ENCODE results near the gene FERMT1. TPM values are rescaled to one million over a fixed set of nuclear protein-coding genes. Genes with fewer than 3 reads are reported as not detected.

Gene FERMT1
- total RNA-seq, 1 donor from 2014 or later, result 60.6 TPM

DNA sequence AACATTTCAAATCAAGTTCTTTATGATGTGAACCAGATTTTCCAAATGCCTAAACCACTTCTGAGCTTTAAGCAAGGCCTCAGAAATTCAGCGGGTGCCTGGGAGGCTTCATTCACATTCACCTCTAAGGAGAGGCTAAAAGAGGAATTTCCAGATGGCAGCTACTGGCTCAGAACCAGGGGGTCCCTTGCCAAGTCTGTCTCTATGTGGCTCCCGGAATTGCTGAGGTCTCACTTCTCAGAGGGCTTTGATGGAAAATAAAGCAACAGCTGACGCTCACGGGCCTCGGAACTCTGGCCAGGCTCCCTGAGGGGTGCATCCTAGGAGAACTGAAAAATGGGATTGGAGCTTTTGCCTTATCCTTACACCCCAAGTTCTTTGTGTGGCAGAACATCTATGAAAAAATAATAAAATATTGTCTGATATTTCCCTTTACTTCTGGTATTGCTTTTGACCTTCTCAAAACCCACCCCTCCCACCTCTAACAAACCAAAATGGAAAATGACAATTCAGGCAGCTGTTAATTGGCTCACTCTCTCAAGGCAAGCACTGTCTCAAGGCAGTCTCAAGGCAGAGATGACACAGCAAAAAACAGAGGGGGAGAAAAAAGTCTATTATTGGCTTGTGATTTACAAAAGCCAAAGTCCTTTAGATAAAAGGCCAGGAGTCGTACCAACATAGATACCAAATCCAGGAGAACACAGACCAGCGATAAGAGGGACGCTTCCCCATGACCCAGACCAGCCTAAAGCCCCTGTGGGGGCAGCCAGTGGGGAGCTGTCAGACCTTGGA is 47.2 kb downstream of the FERMT1 start:
- FAIRE-seq (no peak), DNase-seq (ENCODE audit: low read depth) (no peak)
- no peaks in the 10 kb centered on the region for H3K27me3 ChIP-seq (ENCODE audit: control insufficient read depth, insufficient read depth, low read length)
- peaks cover 26% of the 10 kb centered on the region for H3K36me3 ChIP-seq (ENCODE audit: control insufficient read depth, insufficient read depth, low read length)
- no peak overlapping the region for H3K4me3 ChIP-seq (ENCODE audit: low read depth, low read length)
- TF ChIP-seq CTCF (IDR thresholded peaks at IDR 0.05; ENCODE audit: insufficient read depth, low read length, severe bottlenecking), result no peak

- peaks cover 27% of the 10 kb centered on the region for H3K36me3 ChIP-seq (ENCODE audit: control insufficient read depth, insufficient read depth, low read length)
- no peak overlapping the region for H3K4me3 ChIP-seq (ENCODE audit: low read depth, low read length)
- DNase-seq (ENCODE audit: low read depth) (no peak), FAIRE-seq (no peak)
- no peak for TF ChIP-seq CTCF (IDR thresholded peaks at IDR 0.05; ENCODE audit: insufficient read depth, low read length, severe bottlenecking)
- no peaks in the 10 kb centered on the region for H3K27me3 ChIP-seq (ENCODE audit: control insufficient read depth, insufficient read depth, low read length)
Measured at GRCh38 chr20:6074784-6075183, 48.0 kb downstream of the FERMT1 start.

DNA sequence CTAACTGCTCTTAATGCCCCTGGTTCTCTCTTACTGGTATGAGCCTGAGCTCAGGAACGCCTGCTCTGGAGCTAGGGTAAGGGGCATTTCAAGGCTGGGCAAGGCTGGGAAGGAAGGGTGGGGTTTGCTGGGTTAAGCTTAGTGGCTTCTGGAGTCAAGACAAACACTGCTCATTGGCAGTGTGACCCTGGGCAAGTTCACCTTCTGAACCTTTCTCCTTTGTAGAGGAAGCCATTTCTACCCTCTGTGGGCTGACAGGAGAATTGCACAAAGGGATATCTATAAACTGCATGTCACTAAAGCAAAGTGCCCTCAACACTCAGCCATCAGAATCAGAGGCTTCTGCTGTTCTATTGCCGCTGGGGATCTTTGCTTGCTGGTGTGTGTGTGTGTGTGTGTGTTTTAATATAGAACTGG is 48.7 kb downstream of the FERMT1 start:
- TF ChIP-seq CTCF (IDR thresholded peaks at IDR 0.05; ENCODE audit: insufficient read depth, low read length, severe bottlenecking), result peak; percentile 25
- peaks cover 27% of the 10 kb centered on the region for H3K36me3 ChIP-seq (ENCODE audit: control insufficient read depth, insufficient read depth, low read length)
- H3K27me3 ChIP-seq (ENCODE audit: control insufficient read depth, insufficient read depth, low read length), result no peaks in the 10 kb centered on the region
- DNase-seq (ENCODE audit: low read depth) (no peak), FAIRE-seq (peak; percentile 18)
- no peak overlapping the region for H3K4me3 ChIP-seq (ENCODE audit: low read depth, low read length)

GRCh38 chr20:6070829-6071695 is 51.8 kb downstream of the FERMT1 start:
- Histone ChIP-seq H3K36me3 (ENCODE audit: control insufficient read depth, insufficient read depth, low read length) (peaks cover 11% of the 10 kb centered on the region), H3K27me3 (ENCODE audit: control insufficient read depth, insufficient read depth, low read length) (no peaks in the 10 kb centered on the region), H3K4me3 (ENCODE audit: low read depth, low read length) (no peak overlapping the region)
- FAIRE-seq, result no peak
- no peak for TF ChIP-seq CTCF (IDR thresholded peaks at IDR 0.05; ENCODE audit: insufficient read depth, low read length, severe bottlenecking)
- DNase-seq (ENCODE audit: low read depth), result no peak

DNA sequence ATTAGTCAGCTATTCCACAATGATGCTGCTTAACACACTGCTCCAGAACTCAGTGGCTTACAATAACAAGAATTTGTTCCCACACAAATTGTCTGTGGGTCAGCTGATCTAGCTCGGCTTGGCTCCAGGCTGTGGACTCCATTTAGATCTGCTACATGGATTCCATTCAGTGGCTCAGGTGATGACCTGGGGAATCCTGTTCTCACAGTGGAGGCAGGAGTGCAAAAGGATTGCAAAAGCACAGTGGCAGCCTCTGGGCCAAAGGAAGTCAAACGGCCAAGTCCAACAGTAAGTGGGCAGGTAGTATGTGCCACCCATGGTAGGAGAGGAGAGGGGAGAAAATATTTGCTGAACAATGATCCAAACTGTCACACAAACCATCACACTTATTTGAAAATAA is 53.2 kb downstream of the FERMT1 start:
- DNase-seq (ENCODE audit: low read depth) (no peak), FAIRE-seq (no peak)
- no peak overlapping the region for H3K4me3 ChIP-seq (ENCODE audit: low read depth, low read length)
- no peaks in the 10 kb centered on the region for H3K27me3 ChIP-seq (ENCODE audit: control insufficient read depth, insufficient read depth, low read length)
- peaks cover 4% of the 10 kb centered on the region for H3K36me3 ChIP-seq (ENCODE audit: control insufficient read depth, insufficient read depth, low read length)
- TF ChIP-seq CTCF (IDR thresholded peaks at IDR 0.05; ENCODE audit: insufficient read depth, low read length, severe bottlenecking), result no peak
